Measurements from ENCODE around the gene POC1B. TPM values are rescaled to one million over a fixed set of nuclear protein-coding genes. Genes with fewer than 3 reads are reported as not detected.

The POC1B gene
- total RNA-seq, 1 experiment from 2014 or later: 40.3 TPM

DNA sequence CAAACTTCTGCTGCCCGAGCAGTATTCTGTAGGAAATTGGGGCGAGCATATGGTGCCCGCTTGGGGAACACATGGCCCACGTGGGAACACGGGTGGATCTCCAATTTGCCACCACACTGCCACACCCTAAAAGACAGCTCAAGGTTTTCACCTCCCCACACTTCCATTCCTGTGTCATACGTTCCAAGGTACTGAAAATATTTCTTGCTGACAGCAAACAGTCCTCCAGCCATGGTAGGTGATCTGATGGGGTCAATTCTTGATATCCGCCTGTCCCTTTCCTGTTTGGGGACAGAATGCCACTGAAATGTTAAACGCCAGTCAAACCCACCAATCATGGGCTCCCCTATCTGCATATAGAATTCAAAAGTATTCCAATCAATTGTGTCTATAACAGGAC, 2.5 kb downstream of the POC1B start:
- Mint-ChIP-seq H3K27me3 (ENCODE audit: unreplicated experiment) (no peaks in the 10 kb centered on the region), H3K4me3 (ENCODE audit: low read depth, unreplicated experiment) (peak overlapping the region; percentile 98), H3K36me3 (ENCODE audit: insufficient read depth, unreplicated experiment) (peaks cover 75% of the 10 kb centered on the region), H3K9me3 (ENCODE audit: low read depth, unreplicated experiment) (no peaks in the 10 kb centered on the region), H3K27ac (ENCODE audit: unreplicated experiment) (peak overlapping the region; percentile 94), H3K4me1 (ENCODE audit: low read depth, unreplicated experiment) (peaks cover 29% of the 10 kb centered on the region)
- no peak for DNase-seq
- intact Hi-C loops (cut with micrococcal nuclease; ENCODE audit: unreplicated experiment): no loop called here
- TF ChIP-seq, protein P1, sequence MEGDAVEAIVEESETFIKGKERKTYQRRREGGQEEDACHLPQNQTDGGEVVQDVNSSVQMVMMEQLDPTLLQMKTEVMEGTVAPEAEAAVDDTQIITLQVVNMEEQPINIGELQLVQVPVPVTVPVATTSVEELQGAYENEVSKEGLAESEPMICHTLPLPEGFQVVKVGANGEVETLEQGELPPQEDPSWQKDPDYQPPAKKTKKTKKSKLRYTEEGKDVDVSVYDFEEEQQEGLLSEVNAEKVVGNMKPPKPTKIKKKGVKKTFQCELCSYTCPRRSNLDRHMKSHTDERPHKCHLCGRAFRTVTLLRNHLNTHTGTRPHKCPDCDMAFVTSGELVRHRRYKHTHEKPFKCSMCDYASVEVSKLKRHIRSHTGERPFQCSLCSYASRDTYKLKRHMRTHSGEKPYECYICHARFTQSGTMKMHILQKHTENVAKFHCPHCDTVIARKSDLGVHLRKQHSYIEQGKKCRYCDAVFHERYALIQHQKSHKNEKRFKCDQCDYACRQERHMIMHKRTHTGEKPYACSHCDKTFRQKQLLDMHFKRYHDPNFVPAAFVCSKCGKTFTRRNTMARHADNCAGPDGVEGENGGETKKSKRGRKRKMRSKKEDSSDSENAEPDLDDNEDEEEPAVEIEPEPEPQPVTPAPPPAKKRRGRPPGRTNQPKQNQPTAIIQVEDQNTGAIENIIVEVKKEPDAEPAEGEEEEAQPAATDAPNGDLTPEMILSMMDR (IDR thresholded peaks at IDR 0.05; ENCODE audit: unreplicated experiment): no peak
- TSS peak; percentile 29 for BruUV-seq (replicated peaks)
- CTCF ChIA-PET: interaction anchor here (0.8 kb wide), 1 partner anchor 16 kb away, joined by 7 read pairs; no protein-coding TSS in a partner anchor

DNA sequence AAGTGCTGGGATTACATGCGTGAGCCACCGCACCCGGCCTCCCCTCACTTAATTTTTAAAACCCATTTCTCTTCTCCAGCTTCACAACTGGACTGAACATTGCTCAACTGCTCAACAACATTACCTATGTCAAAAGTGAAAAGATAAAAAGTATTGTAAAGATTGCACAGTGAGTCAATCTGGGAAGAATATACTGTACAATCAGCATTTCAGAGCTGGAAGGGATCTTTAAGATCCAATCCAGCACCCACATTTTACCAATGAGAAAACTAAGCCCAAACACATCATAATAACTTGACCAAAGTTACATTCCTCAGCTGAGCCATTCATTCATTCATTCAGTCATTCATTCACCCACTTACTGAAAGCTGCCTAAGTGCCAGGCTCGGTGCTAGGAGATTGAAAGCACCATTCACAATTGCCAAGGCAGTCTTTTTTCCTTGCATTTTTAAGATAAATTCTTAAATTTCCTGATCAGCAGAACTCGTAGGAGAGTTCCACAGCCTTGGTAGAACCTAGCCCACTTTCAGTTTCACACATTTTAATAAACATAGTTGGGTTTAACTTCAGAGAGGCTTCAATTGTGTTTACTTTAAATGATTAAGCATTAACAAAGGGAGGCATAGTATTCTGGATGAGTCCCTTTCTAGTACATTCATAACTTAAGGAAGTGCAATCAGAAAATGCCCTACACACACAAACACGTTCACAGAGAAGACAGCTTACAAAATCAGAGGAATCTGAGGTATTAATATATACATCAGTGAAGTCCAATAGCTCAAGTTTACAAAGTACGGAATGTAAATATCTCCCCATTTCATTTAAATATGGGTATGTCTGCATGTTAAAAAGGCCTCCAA, 4.3 kb downstream of the POC1B start:
- BruUV-seq (replicated peaks): no TSS peak
- no peak for DNase-seq
- Mint-ChIP-seq H3K36me3 (ENCODE audit: insufficient read depth, unreplicated experiment) (peaks cover 75% of the 10 kb centered on the region), H3K4me3 (ENCODE audit: low read depth, unreplicated experiment) (peak overlapping the region; percentile 98), H3K4me1 (ENCODE audit: low read depth, unreplicated experiment) (peaks cover 21% of the 10 kb centered on the region), H3K9me3 (ENCODE audit: low read depth, unreplicated experiment) (no peaks in the 10 kb centered on the region), H3K27ac (ENCODE audit: unreplicated experiment) (peak overlapping the region; percentile 94), H3K27me3 (ENCODE audit: unreplicated experiment) (no peaks in the 10 kb centered on the region)
- TF ChIP-seq, protein P1 (IDR thresholded peaks at IDR 0.05; ENCODE audit: unreplicated experiment): no peak
- intact Hi-C loops (cut with micrococcal nuclease; ENCODE audit: unreplicated experiment): loop anchor here (1.0 kb wide), 1 partner anchor 14 kb away; no protein-coding TSS in a partner anchor
- CTCF ChIA-PET: interaction anchor here (0.6 to 1.6 kb wide), 4 partner anchors 9 to 51 kb away, joined by 3 to 6 read pairs (median 5); no protein-coding TSS in a partner anchor

DNA sequence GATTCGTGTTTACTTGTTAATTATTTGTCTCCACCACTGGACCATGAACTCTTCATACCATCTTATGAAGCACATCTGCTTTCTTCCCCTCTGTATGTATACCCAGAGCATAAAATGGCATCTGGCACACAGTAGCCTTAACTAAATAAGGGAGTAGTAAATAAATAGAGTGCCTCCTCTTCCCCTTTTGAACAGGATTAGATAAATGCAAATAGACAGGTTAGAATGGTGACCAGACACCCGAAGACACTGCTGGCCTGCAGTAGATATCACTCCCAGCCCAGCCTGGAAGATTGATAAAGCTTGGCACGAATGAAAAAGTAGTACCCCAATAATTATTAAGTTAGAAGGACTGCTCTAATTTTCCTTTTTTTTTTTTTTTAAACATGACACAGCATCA, 8.1 kb downstream of the POC1B start:
- intact Hi-C loops (cut with micrococcal nuclease; ENCODE audit: unreplicated experiment): no loop called here
- H3K36me3 Mint-ChIP-seq (ENCODE audit: insufficient read depth, unreplicated experiment): peaks cover 38% of the 10 kb centered on the region
- peak overlapping the region; percentile 65 for H3K27ac Mint-ChIP-seq (ENCODE audit: unreplicated experiment)
- no peaks in the 10 kb centered on the region for H3K27me3 Mint-ChIP-seq (ENCODE audit: unreplicated experiment)
- no peak for DNase-seq
- H3K4me3 Mint-ChIP-seq (ENCODE audit: low read depth, unreplicated experiment): no peak overlapping the region
- BruUV-seq (replicated peaks): no TSS peak
- TF ChIP-seq, protein P1 (IDR thresholded peaks at IDR 0.05; ENCODE audit: unreplicated experiment): no peak
- CTCF ChIA-PET: interaction anchor here (0.6 to 1.0 kb wide), 2 partner anchors 10 to 11 kb away, joined by 3 to 5 read pairs; no protein-coding TSS in a partner anchor
- no peaks in the 10 kb centered on the region for H3K9me3 Mint-ChIP-seq (ENCODE audit: low read depth, unreplicated experiment)
- H3K4me1 Mint-ChIP-seq (ENCODE audit: low read depth, unreplicated experiment): peaks cover 13% of the 10 kb centered on the region

DNA sequence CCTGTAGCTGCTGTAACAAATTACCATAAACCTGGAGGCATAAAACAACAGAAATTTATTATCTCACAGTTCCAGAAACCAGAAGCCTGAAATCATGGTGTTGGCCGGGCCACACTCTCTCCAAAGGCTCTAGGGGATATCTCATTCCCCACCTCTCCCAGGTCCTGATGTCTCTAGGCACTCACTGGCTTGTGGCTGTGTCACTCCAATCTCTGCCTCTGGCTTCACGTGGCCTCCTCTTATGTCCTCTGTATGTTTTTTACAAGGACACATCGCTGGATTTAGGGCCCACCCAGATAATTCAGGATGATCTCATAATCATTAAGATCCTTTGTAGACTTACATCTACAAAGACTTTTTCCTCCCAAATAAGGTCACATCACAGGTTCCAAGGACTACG, 9.2 kb downstream of the POC1B start:
- no peak for DNase-seq
- CTCF ChIA-PET: no interaction called here
- H3K36me3 Mint-ChIP-seq (ENCODE audit: insufficient read depth, unreplicated experiment): peaks cover 27% of the 10 kb centered on the region
- H3K9me3 Mint-ChIP-seq (ENCODE audit: low read depth, unreplicated experiment): no peaks in the 10 kb centered on the region
- H3K27ac Mint-ChIP-seq (ENCODE audit: unreplicated experiment): no peak overlapping the region
- no peaks in the 10 kb centered on the region for H3K27me3 Mint-ChIP-seq (ENCODE audit: unreplicated experiment)
- BruUV-seq (replicated peaks): no TSS peak
- intact Hi-C loops (cut with micrococcal nuclease; ENCODE audit: unreplicated experiment): no loop called here
- H3K4me1 Mint-ChIP-seq (ENCODE audit: low read depth, unreplicated experiment): peaks cover 17% of the 10 kb centered on the region
- H3K4me3 Mint-ChIP-seq (ENCODE audit: low read depth, unreplicated experiment): no peak overlapping the region
- TF ChIP-seq, protein P1 (IDR thresholded peaks at IDR 0.05; ENCODE audit: unreplicated experiment): no peak
